Activated T-helper 17 cell treated with anti-CD3 and anti-CD28 coated beads, Interleukin-2, amount 50 U/mL, for 72 hours (primary cell): ENCODE results near the gene HDAC8. TPM values are rescaled to one million over a fixed set of nuclear protein-coding genes. Genes with fewer than 3 reads are reported as not detected.
"Not testable (repeated sequence)": the region's sequence is repeated elsewhere in the genome, so short reads cannot be mapped to it uniquely, and the experiment has no call there.

Source experiments
- ATAC-seq: fragments of 150-1000 bp; cut with Tn5 transposase; replicated peaks from 2 replicates; pipeline ENCODE4 v1.10.0; 2021; ENCODE audit warnings: mild to moderate bottlenecking, moderate library complexity
- H3K27ac Mint-ChIP-seq: one replicate; pipeline ENCODE4 v1.8.0; 2022; ENCODE audit warnings: mixed read lengths
- H3K27me3 Mint-ChIP-seq: one replicate; pipeline ENCODE4 v1.8.0; 2022; ENCODE audit warnings: mixed read lengths
- H3K36me3 Mint-ChIP-seq: one replicate; pipeline ENCODE4 v1.8.0; 2022; ENCODE audit warnings: low read depth, mild to moderate bottlenecking, mixed read lengths
- H3K4me1 Mint-ChIP-seq: one replicate; pipeline ENCODE4 v1.8.0; 2022; ENCODE audit warnings: mixed read lengths
- H3K4me3 Mint-ChIP-seq: one replicate; pipeline ENCODE4 v1.8.0; 2022; ENCODE audit warnings: mild to moderate bottlenecking, mixed read lengths
- H3K9me3 Mint-ChIP-seq: one replicate; pipeline ENCODE4 v1.8.0; 2022; ENCODE audit warnings: mixed read lengths
- total RNA-seq, 2 donors: library from RNA; stranded (reverse); gene quantifications; one replicate each; pipeline ENCODE4 v1.2.3, GENCODE V29; 2022

Gene HDAC8
- total RNA-seq, 2 donors from 2014 or later, result 18.4 to 24.7 TPM

DNA sequence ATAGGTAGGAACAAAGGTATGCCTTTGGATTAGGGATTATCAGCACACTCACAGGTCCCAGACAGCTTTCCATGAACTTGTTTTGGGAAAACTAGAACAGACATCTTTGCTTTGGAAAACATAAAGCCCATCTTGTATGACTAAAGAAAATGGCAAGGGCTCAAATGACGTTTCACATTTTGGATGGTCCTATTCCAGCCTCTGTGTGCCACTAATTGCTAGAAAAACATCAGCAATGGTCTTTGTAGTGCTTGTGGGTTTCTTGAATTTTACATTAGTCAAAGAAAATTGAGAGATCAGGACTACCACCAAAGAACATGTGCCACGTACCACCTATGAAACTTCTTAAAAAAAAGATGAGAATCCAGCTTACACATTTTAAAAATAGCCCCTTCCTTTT is 111.4 kb downstream of the HDAC8 start:
- H3K4me1 Mint-ChIP-seq, result no peaks in the 10 kb centered on the region
- no peak for ATAC-seq

DNA sequence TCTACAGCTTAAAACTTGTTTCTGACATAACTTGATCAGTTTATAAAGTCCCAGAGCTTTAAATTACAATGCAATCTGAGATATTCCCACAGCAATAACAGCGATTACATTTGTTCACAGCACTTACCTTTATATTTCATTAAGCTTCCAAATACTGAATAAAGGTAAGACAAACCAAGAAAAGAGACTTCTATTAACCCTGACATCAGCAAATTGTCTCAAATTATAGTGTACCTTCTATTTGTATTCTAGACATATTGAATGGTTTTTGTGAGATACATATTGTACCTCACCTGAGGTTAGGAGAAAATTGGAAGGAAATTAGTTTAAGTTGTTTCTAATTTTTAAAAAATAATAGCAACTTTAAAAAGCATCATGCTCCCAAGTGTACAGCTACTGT is 111.9 kb downstream of the HDAC8 start:
- peaks cover 33% of the 10 kb centered on the region for H3K36me3 Mint-ChIP-seq
- no peak for ATAC-seq
- H3K4me3 Mint-ChIP-seq, result no peak overlapping the region
- H3K4me1 Mint-ChIP-seq, result no peaks in the 10 kb centered on the region
- H3K27ac Mint-ChIP-seq, result no peak overlapping the region
- H3K27me3 Mint-ChIP-seq, result no peaks in the 10 kb centered on the region
- no peaks in the 10 kb centered on the region for H3K9me3 Mint-ChIP-seq

More for the DNA sequence above, 111.4 kb downstream of the HDAC8 start:
- H3K27me3 Mint-ChIP-seq, result no peaks in the 10 kb centered on the region
- no peaks in the 10 kb centered on the region for H3K9me3 Mint-ChIP-seq
- peaks cover 33% of the 10 kb centered on the region for H3K36me3 Mint-ChIP-seq
- no peak overlapping the region for H3K27ac Mint-ChIP-seq
- H3K4me3 Mint-ChIP-seq, result no peak overlapping the region

DNA sequence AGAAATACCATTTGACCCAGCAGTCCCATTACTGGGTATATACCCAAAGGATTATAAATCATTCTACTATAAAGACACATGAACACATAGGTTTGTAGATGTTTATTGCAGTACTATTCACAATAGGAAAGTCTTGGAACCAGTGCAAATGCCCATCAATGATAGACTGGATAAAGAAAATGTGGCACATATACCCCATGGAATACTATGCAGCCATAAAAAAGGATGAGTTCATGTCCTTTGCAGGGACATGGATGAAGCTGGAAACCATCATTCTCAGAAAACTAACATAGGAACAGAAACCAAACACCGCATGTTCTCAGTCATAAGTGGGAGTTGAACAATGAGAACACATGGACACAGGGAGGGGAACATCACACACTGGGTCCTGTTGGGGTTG is 123.6 kb downstream of the HDAC8 start:
- not testable (repeated sequence) for ATAC-seq, H3K4me1 Mint-ChIP-seq, H3K27me3 Mint-ChIP-seq, H3K9me3 Mint-ChIP-seq, H3K27ac Mint-ChIP-seq, H3K4me3 Mint-ChIP-seq
- peaks cover 34% of the 10 kb centered on the region for H3K36me3 Mint-ChIP-seq

DNA sequence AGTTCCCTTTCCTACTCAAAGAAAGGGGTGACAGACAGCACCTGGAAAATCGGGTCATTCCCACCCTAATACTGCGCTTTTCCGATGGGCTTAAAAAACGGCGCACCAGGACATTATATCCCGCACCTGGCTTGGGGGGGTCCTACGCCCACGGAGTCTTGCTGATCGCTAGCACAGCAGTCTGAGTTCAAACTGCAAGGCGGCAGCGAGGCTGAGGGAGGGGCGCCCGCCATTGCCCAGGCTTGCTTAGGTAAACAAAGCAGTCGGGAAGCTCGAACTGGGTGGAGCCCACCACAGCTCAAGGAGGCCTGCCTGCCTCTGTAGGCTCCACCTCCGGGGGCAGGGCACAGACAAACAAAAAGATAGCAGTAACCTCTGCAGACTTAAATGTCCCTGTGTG is 131.9 kb downstream of the HDAC8 start:
- not testable (repeated sequence) for H3K27ac Mint-ChIP-seq, H3K27me3 Mint-ChIP-seq, ATAC-seq, H3K4me1 Mint-ChIP-seq, H3K4me3 Mint-ChIP-seq
- Mint-ChIP-seq H3K9me3 (peaks cover 17% of the 10 kb centered on the region), H3K36me3 (peaks cover 38% of the 10 kb centered on the region)

DNA sequence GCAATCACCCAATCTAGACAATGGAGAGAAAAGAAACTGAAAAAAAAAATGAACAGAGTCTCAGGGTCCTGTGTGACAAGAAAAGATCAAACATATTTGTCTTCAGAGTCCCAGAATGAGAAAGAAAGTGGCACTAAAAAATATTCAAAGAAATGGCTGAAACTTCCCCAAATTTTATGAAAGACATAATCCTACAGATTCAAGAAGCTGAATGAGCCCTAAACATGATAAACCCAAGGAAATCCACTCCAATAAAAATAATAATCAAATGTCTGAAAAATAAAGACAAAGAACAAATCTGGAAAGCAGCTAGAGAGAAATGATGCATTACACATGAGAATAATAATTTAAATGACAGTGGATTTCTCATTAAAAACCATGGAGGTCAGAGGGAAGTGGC is 136.6 kb downstream of the HDAC8 start:
- no peak overlapping the region for H3K27ac Mint-ChIP-seq
- H3K36me3 Mint-ChIP-seq, result peaks cover 54% of the 10 kb centered on the region

DNA sequence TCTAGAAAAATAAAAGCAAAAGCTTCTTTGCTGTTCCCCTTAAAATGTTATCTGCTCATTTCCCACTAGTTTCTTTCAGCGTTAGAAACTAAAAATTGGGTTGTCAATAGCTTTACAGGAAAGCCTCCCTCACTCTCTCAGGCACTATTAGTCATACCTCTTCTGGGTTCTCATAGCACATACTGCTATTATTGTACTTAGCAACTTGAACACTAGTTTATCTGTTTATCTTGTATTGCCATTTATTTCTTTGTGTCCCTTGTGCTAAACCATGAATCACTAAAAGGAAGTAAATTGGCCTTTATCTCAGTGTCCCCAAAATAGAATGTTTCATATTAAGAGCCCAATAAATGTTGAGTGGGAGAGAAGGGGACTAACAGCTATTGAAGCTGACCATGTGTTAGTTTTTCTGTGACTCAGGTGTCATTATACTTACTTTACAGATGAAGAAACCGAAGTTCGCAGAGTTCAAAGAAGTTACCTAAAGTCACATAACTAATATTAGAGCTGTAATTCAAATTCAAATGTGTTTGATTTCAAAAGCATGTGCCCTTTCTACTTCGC is 142.2 kb downstream of the HDAC8 start:
- peaks cover 26% of the 10 kb centered on the region for H3K36me3 Mint-ChIP-seq
- H3K27me3 Mint-ChIP-seq, result no peaks in the 10 kb centered on the region
- no peak overlapping the region for H3K4me3 Mint-ChIP-seq
- H3K4me1 Mint-ChIP-seq, result no peaks in the 10 kb centered on the region
- no peak for ATAC-seq
- no peak overlapping the region for H3K27ac Mint-ChIP-seq
- H3K9me3 Mint-ChIP-seq, result no peaks in the 10 kb centered on the region

More for the DNA sequence above, 136.6 kb downstream of the HDAC8 start:
- ATAC-seq, result no peak
- H3K27me3 Mint-ChIP-seq, result no peaks in the 10 kb centered on the region
- H3K4me3 Mint-ChIP-seq, result no peak overlapping the region
- peaks cover 17% of the 10 kb centered on the region for H3K9me3 Mint-ChIP-seq
- no peaks in the 10 kb centered on the region for H3K4me1 Mint-ChIP-seq

DNA sequence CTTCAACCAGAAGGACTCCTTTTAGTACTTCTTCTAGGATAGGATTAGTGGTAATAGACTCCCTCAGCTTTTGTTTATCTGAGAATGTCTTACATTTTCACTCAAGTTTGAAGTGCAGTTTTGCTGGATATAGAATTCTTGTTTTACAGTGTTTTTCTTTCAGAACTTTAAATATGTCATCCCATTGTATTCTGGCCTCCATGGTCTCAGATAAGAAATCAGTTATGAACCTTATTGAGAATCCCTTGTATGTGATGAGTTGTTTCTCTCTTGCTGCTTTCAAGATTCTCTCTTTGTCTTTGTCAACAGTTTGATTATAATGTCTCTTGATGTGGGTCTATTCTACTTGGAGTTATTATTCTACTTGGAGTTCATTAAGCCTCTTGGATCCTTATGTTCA is 150.8 kb downstream of the HDAC8 start:
- Mint-ChIP-seq H3K9me3 (peaks cover 5% of the 10 kb centered on the region), H3K36me3 (no peaks in the 10 kb centered on the region), H3K27me3 (no peaks in the 10 kb centered on the region), H3K4me1 (no peaks in the 10 kb centered on the region), H3K27ac (no peak overlapping the region), H3K4me3 (no peak overlapping the region)
- ATAC-seq, result no peak

DNA sequence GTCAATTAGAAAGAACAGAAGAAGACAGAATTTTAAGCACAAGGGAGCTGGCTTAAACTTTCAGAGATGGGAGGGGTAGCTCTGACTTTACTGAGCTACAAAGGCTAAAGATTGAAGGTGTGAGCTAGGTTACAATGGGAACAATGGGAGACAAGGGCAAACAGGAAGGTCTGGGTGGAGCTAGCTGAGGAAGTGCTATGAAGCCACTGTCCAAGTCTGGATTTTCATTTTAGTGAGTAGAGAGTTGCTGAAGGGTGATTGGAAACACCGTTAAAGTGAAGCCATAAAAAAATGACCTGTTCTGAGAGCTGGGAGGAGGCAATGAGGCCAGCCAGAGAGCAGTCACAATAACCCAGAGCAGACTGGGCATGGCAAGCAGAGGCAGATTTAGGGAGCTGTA is 162.7 kb downstream of the HDAC8 start:
- Mint-ChIP-seq H3K4me1 (no peaks in the 10 kb centered on the region), H3K9me3 (peaks cover 4% of the 10 kb centered on the region), H3K36me3 (peaks cover 11% of the 10 kb centered on the region), H3K27ac (no peak overlapping the region), H3K4me3 (no peak overlapping the region), H3K27me3 (no peaks in the 10 kb centered on the region)
- no peak for ATAC-seq

DNA sequence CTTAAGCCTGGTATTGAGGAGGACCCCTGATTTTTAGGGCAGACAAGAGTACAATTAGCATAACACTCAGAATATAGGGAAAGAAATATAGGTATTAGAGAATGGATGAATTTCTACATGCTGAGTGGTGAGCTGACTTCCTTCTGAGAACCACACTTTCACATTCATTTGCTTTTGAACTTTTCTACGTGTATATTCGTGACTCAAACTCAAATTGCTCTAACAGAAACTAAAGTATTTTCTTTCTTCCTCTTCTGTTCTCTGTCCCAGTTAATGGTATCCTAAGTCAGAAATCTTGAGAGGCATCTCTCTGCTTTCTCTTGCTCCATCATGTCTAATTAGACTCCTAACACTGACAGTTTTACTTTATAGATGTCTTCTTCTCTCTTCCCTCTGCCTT is 163.8 kb downstream of the HDAC8 start:
- Mint-ChIP-seq H3K36me3 (peaks cover 5% of the 10 kb centered on the region), H3K27ac (no peak overlapping the region), H3K4me1 (no peaks in the 10 kb centered on the region), H3K27me3 (no peaks in the 10 kb centered on the region), H3K9me3 (peaks cover 4% of the 10 kb centered on the region), H3K4me3 (no peak overlapping the region)
- ATAC-seq, result no peak

DNA sequence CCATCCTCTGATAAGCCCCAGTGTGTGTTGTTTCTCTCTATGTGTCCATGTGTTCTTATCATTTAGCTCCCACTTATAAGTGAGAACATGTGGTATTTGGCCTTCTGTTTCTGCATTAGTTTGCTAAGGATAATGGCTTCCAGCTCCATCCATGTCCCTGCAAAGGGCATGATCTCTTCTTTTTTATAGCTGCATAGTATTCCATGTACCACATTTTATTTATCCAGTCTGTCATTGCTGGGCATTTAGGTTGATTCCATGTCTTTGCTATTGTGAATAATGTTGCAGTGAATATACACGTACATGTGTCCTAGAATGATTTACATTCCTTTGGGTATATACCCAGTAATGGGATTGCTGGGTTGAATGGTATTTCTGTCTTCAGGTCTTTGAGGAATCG is 167.5 kb downstream of the HDAC8 start:
- not testable (repeated sequence) for H3K4me1 Mint-ChIP-seq

DNA sequence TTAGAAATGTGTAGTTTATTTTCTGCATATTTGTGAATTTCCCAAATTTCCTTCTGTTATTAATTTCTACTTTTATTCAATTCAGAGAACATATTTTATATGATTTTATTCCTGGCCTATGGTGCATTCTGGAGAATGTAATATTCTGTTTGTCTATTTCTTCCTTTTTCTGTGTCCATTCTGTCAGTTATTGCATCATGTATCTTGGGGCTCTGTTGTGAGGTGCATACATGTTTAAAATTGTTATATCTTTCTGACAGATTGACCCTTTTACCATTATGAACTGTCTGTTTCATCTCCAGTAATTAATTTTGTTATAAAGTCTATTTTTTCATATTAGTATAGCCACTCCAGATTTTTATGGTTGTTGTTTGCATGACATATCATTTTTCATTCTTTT is 170.0 kb downstream of the HDAC8 start:
- H3K4me1 Mint-ChIP-seq, result no peaks in the 10 kb centered on the region
- no peak overlapping the region for H3K4me3 Mint-ChIP-seq
- no peaks in the 10 kb centered on the region for H3K36me3 Mint-ChIP-seq
- no peaks in the 10 kb centered on the region for H3K27me3 Mint-ChIP-seq
- no peak overlapping the region for H3K27ac Mint-ChIP-seq
- peaks cover 6% of the 10 kb centered on the region for H3K9me3 Mint-ChIP-seq
- no peak for ATAC-seq

More for the DNA sequence above, 167.5 kb downstream of the HDAC8 start:
- H3K36me3 Mint-ChIP-seq, H3K27me3 Mint-ChIP-seq, ATAC-seq, H3K27ac Mint-ChIP-seq, H3K9me3 Mint-ChIP-seq, H3K4me3 Mint-ChIP-seq: not testable (repeated sequence)

DNA sequence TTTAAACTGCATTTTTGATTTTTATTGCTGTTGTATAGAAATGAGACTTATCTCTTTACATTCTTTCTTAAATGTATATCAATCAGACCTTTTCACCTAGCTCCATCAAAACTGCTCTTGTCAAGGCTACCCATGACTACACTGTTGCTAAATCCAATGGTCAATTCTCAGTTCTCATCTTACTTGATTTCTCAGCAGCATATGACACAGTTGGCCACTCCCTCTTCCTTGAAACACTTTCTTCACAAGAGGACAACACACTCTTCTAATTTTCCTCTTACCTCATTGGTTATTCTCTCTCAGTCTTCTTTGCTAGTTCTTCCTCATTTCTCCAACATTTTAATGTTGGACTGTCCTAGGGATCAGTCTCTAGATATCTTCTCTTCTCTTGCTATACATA is 172.8 kb downstream of the HDAC8 start:
- no peak for ATAC-seq
- no peaks in the 10 kb centered on the region for H3K4me1 Mint-ChIP-seq
- H3K4me3 Mint-ChIP-seq, result no peak overlapping the region
- H3K27me3 Mint-ChIP-seq, result no peaks in the 10 kb centered on the region
- peaks cover 6% of the 10 kb centered on the region for H3K9me3 Mint-ChIP-seq
- no peak overlapping the region for H3K27ac Mint-ChIP-seq
- H3K36me3 Mint-ChIP-seq, result no peaks in the 10 kb centered on the region

DNA sequence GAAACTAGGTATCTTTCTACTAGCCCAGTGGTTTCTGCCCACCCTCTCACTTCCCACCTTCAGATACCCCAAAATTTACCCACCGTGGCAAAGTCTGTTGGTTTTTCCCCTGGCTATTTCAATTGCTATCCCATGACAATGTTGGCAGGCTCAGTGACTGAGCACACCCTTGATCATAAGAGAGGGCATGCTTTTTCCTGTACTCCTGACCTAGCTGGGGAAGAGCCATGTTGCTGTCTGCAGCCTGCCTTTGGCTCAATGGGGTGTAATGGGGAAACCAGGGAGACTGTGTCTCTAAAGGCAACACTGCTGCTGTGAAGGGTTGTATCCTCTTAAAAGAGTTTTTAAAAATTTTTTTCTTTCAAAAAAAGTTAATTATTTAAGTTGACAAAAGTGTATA is 176.5 kb downstream of the HDAC8 start:
- Mint-ChIP-seq H3K27ac (no peak overlapping the region), H3K27me3 (no peaks in the 10 kb centered on the region), H3K36me3 (no peaks in the 10 kb centered on the region), H3K4me3 (no peak overlapping the region), H3K4me1 (no peaks in the 10 kb centered on the region), H3K9me3 (peaks cover 6% of the 10 kb centered on the region)
- no peak for ATAC-seq

DNA sequence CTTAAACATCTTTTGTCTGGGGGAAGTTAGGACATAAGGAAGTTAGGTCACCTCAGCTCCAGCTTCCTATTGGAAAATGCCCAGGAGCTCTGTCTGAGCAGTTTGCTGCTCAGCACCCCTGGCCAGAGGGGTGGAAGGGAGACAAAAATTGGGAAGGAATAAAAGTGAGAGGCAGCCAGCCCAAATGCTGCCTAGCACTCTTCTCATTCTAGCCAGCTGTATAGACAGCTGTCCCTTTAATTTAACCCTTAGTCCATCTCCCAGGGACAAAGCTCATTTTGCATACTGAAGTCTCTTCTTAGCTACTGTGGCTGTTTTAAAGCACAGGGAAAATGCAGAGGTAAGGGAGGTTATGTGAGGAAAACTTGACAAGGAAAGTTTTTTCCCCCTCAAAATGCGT is 177.4 kb downstream of the HDAC8 start:
- no peaks in the 10 kb centered on the region for H3K27me3 Mint-ChIP-seq
- ATAC-seq, result no peak
- H3K9me3 Mint-ChIP-seq, result peaks cover 4% of the 10 kb centered on the region
- no peak overlapping the region for H3K27ac Mint-ChIP-seq
- no peaks in the 10 kb centered on the region for H3K4me1 Mint-ChIP-seq
- H3K36me3 Mint-ChIP-seq, result no peaks in the 10 kb centered on the region
- H3K4me3 Mint-ChIP-seq, result no peak overlapping the region

DNA sequence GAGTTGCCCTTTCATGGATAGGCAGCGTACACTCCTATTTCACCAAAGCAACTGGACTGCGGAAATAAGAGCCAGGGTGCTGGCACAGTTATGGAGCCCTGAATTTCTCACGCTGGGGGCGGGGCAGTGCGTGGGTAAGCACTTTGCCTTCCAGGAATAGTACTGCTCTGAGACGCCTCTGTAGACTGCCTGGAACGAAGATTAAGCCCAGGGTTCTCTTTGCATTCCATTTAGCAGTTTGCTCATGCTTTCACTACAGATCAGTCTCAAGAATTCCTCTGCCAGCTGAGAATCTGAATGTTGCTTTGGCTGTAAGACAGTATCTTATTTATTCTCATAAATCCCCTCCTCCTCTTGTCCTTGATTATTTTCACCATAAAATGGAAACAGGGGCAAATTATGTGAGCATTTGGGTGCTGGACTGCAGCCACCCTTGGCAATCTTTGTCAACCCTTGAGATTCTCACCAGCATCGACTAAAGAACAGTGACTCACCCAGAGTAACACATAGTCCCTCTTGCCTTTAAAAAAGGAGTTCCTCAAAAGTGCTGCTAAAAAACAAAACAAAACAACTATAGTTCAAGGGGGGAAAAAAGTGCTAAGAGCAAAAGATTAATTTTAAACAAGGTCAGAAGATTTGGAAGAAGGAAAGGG is 178.0 kb downstream of the HDAC8 start:
- Mint-ChIP-seq H3K36me3 (no peaks in the 10 kb centered on the region), H3K4me1 (no peaks in the 10 kb centered on the region)

More for the DNA sequence above, 178.0 kb downstream of the HDAC8 start:
- Mint-ChIP-seq H3K27ac (no peak overlapping the region), H3K9me3 (no peaks in the 10 kb centered on the region), H3K4me3 (no peak overlapping the region), H3K27me3 (no peaks in the 10 kb centered on the region)
- ATAC-seq, result no peak
